HG02943 (cell line): ENCODE measurements around the gene DLEC1.

ENCODE experiments used
- ATAC-seq: cut with Tn5 transposase; IDR thresholded peaks from one replicate; pipeline ENCODE4 v1.9.1; 2021; ENCODE audit warnings: mild to moderate bottlenecking, low read depth, moderate library complexity; ENCODE audit not compliant: unreplicated experiment

Gene DLEC1

DNA sequence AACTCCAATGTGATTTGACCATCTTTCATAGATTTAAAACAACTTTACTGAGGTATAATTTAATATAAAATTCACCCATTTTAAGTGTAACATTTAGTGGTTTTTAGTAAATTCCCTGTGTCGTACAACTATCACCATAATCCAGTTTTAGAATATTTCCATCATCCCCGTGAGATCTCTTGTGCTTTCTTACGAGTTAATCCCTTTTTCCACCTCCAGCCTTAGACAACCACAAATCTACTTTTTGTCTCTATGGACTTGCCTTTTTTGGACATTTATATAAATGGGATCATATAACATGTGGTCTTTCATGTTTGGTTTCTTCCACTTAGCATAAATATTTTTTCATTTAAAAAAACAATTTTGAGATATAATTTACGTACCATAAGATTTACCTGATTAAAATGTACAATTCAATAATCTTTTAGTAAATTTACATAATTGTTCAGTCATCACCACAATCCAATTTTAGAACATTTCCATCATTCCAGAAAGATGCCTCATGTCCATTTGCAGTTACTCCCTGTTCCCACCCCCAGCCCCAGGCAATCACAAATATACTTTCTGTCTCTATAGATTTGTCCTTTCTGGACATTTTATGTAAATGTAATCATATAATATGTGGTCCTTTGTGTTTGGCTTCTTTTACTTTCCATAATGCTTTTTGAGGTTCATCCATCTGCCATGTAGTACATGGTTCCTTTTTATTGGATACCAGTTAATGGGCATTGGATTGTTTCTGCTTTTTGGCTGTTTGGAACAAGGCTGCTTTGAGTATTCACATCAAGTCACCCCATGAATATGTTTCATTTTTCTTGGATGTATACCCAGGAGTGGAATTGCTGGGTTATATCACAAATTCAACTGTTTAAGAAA, 129.4 kb downstream of the DLEC1 start:
- ATAC-seq: no peak

DNA sequence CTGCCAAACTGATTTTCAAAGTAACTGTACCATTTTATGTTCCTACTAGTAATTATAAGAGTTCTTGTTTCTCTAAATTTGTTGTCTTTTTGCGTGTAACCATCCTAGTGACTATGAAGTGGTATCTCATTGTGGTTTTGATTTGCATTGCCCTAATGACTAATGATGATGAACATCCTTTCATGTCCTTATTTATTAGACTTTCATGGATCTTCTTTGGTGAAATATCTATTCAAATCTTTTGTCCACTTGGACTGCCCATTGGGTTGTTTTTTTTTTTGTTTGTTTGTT, 130.0 kb downstream of the DLEC1 start:
- no peak for ATAC-seq

DNA sequence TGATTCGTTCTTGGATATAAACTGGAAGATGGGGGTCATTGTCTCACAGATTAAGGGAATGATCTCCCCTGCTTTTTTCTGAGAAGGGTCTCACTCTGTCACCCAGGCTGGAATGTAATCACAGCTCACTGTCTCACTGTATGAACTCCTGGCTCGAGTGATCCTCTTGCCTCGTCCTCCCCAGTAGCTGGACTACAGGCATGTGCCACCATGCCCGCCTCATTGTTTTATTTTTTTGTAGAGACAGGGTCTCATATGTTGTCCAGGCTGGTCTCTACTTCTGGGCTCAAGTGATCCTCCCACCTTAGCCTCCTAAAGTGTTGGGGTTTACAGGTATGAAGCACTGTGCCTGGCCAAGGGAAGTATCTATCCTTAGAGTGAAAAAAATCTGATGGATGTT, 131.7 kb downstream of the DLEC1 start:
- no peak for ATAC-seq

DNA sequence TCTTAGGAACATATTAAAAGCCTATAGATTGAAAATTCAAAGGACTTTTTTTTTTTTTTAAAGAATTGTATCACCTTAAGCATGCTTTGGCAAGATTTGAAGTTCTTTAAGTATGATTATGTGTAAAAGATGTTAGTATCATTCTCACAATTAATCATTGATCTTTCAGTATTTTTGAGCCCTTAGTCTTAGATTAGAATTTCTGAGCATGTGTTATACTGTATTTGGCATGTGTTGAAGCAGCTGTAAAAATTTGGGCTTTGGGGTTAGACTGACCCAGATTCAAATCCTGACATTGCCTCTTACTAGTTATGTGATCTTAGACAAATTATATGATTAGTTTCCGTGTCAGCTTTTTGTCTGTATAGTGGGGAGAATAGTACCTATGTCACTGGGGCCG, 132.6 kb downstream of the DLEC1 start:
- ATAC-seq: no peak
